Measurements from ENCODE around the gene CHDH. TPM values are rescaled to one million over a fixed set of nuclear protein-coding genes. Genes with fewer than 3 reads are reported as not detected.

Gene CHDH
- total RNA-seq, 6 experiments from 2014 or later = not detected

GRCh38 chr3:53823026-53823955, 22.9 kb downstream of the CHDH start:
- no peaks in the 10 kb centered on the region for H3K9me3 Mint-ChIP-seq

GRCh38 chr3:53822331-53822741, 23.9 kb downstream of the CHDH start:
- H3K27me3 Mint-ChIP-seq (ENCODE audit: insufficient read depth) = peaks cover 12% of the 10 kb centered on the region
- DNase-seq = no peak
- H3K4me1 Mint-ChIP-seq (ENCODE audit: low read depth) = no peaks in the 10 kb centered on the region
- no peaks in the 10 kb centered on the region for H3K36me3 Mint-ChIP-seq (ENCODE audit: low read depth)
- no peaks in the 10 kb centered on the region for H3K9me3 Mint-ChIP-seq
- no peak overlapping the region for H3K4me3 Mint-ChIP-seq
- no peak for TF ChIP-seq CTCF (IDR thresholded peaks at IDR 0.05)
- no peak overlapping the region for H3K27ac Mint-ChIP-seq

More at GRCh38 chr3:53823026-53823955, 22.9 kb downstream of the CHDH start:
- Mint-ChIP-seq H3K4me3 (no peak overlapping the region), H3K4me1 (ENCODE audit: low read depth) (no peaks in the 10 kb centered on the region), H3K27me3 (ENCODE audit: insufficient read depth) (peaks cover 12% of the 10 kb centered on the region), H3K36me3 (ENCODE audit: low read depth) (no peaks in the 10 kb centered on the region), H3K27ac (no peak overlapping the region)
- TF ChIP-seq CTCF (IDR thresholded peaks at IDR 0.05) = no peak
- no peak for DNase-seq

GRCh38 chr3:53821631-53822121, 24.5 kb downstream of the CHDH start:
- no peak overlapping the region for H3K4me3 Mint-ChIP-seq
- no peak for DNase-seq
- no peaks in the 10 kb centered on the region for H3K9me3 Mint-ChIP-seq
- H3K4me1 Mint-ChIP-seq (ENCODE audit: low read depth) = no peaks in the 10 kb centered on the region
- H3K27ac Mint-ChIP-seq = no peak overlapping the region
- H3K36me3 Mint-ChIP-seq (ENCODE audit: low read depth) = no peaks in the 10 kb centered on the region
- peaks cover 9% of the 10 kb centered on the region for H3K27me3 Mint-ChIP-seq (ENCODE audit: insufficient read depth)
- TF ChIP-seq CTCF (IDR thresholded peaks at IDR 0.05) = no peak

GRCh38 chr3:53820756-53821580, 25.3 kb downstream of the CHDH start:
- DNase-seq = no peak
- Mint-ChIP-seq H3K27me3 (ENCODE audit: insufficient read depth) (peaks cover 9% of the 10 kb centered on the region), H3K9me3 (no peaks in the 10 kb centered on the region), H3K36me3 (ENCODE audit: low read depth) (no peaks in the 10 kb centered on the region), H3K4me3 (no peak overlapping the region), H3K4me1 (ENCODE audit: low read depth) (no peaks in the 10 kb centered on the region), H3K27ac (no peak overlapping the region)
- TF ChIP-seq CTCF (IDR thresholded peaks at IDR 0.05) = no peak

- Mint-ChIP-seq H3K36me3 (ENCODE audit: low read depth) (no peaks in the 10 kb centered on the region), H3K9me3 (no peaks in the 10 kb centered on the region), H3K27ac (no peak overlapping the region), H3K4me3 (no peak overlapping the region), H3K27me3 (ENCODE audit: insufficient read depth) (peaks cover 16% of the 10 kb centered on the region), H3K4me1 (ENCODE audit: low read depth) (no peaks in the 10 kb centered on the region)
- DNase-seq = no peak
- TF ChIP-seq CTCF (IDR thresholded peaks at IDR 0.05) = no peak
Observed at GRCh38 chr3:53820084-53820483, 26.1 kb downstream of the CHDH start.

Measured in HFFc6 (cell line).